ENCODE results near the gene EEA1.

EEA1 gene

GRCh38 chr12:92938638-92939037, 9.5 kb upstream of the EEA1 start:
- Histone ChIP-seq H3K9me2 (replicated peaks; ENCODE audit: insufficient read depth, low read length) (no peaks in the 10 kb centered on the region), H3K4me3 (ENCODE audit: insufficient read depth, low read length, poor library complexity, severe bottlenecking) (no peak overlapping the region), H2AFZ (ENCODE audit: low read depth, low read length, severe bottlenecking) (no peak overlapping the region), H3F3A (ENCODE audit: insufficient read depth) (no peaks in the 10 kb centered on the region), H4K20me1 (ENCODE audit: low read depth, low read length) (no peaks in the 10 kb centered on the region), H3K9ac (ENCODE audit: low read length) (no peak overlapping the region), H3K27me3 (ENCODE audit: low read length) (no peaks in the 10 kb centered on the region), H3K9me3 (ENCODE audit: insufficient read depth, low read length) (no peaks in the 10 kb centered on the region), H3K4me2 (ENCODE audit: low read depth, low read length, poor library complexity, severe bottlenecking) (no peak overlapping the region), H3K79me2 (ENCODE audit: insufficient read depth, low read length) (no peaks in the 10 kb centered on the region), H3K27ac (ENCODE audit: low read depth, low read length) (no peak overlapping the region), H3K36me3 (ENCODE audit: low read length) (no peaks in the 10 kb centered on the region)
- TF ChIP-seq CTCF (IDR thresholded peaks at IDR 0.05; ENCODE audit: insufficient read depth, low read length, poor library complexity, severe bottlenecking) (no peak), EZH2phosphoT487 (conservative IDR thresholded peaks at IDR 0.05; ENCODE audit: low read length) (no peak)

- no peaks in the 10 kb centered on the region for H3K9me3 ChIP-seq (ENCODE audit: insufficient read depth, low read length)
- no peaks in the 10 kb centered on the region for H3K79me2 ChIP-seq (ENCODE audit: insufficient read depth, low read length)
- TF ChIP-seq EZH2phosphoT487 (conservative IDR thresholded peaks at IDR 0.05; ENCODE audit: low read length) (no peak), CTCF (IDR thresholded peaks at IDR 0.05; ENCODE audit: insufficient read depth, low read length, poor library complexity, severe bottlenecking) (no peak)
Observed at GRCh38 chr12:92938018-92938417, 8.9 kb upstream of the EEA1 start.

GRCh38 chr12:92933606-92934005, 4.5 kb upstream of the EEA1 start:
- Histone ChIP-seq H3K4me3 (ENCODE audit: insufficient read depth, low read length, poor library complexity, severe bottlenecking) (no peak overlapping the region), H3K9me3 (ENCODE audit: insufficient read depth, low read length) (no peaks in the 10 kb centered on the region), H3K9me2 (replicated peaks; ENCODE audit: insufficient read depth, low read length) (no peaks in the 10 kb centered on the region), H3F3A (ENCODE audit: insufficient read depth) (peaks cover 9% of the 10 kb centered on the region; the same call in 1 of the 2 replicates), H3K79me2 (ENCODE audit: insufficient read depth, low read length) (no peaks in the 10 kb centered on the region), H3K4me2 (ENCODE audit: low read depth, low read length, poor library complexity, severe bottlenecking) (no peak overlapping the region), H4K20me1 (ENCODE audit: low read depth, low read length) (no peaks in the 10 kb centered on the region), H3K27me3 (ENCODE audit: low read length) (no peaks in the 10 kb centered on the region), H3K9ac (ENCODE audit: low read length) (no peak overlapping the region), H3K27ac (ENCODE audit: low read depth, low read length) (no peak overlapping the region), H2AFZ (ENCODE audit: low read depth, low read length, severe bottlenecking) (no peak overlapping the region), H3K36me3 (ENCODE audit: low read length) (no peaks in the 10 kb centered on the region)
- no peak for TF ChIP-seq CTCF (IDR thresholded peaks at IDR 0.05; ENCODE audit: insufficient read depth, low read length, poor library complexity, severe bottlenecking)
- TF ChIP-seq EZH2phosphoT487 (conservative IDR thresholded peaks at IDR 0.05; ENCODE audit: low read length): no peak

More at GRCh38 chr12:92938018-92938417, 8.9 kb upstream of the EEA1 start:
- Histone ChIP-seq H2AFZ (ENCODE audit: low read depth, low read length, severe bottlenecking) (peak overlapping the region; percentile 13), H3F3A (ENCODE audit: insufficient read depth) (no peaks in the 10 kb centered on the region), H3K4me2 (ENCODE audit: low read depth, low read length, poor library complexity, severe bottlenecking) (no peak overlapping the region), H4K20me1 (ENCODE audit: low read depth, low read length) (no peaks in the 10 kb centered on the region), H3K9ac (ENCODE audit: low read length) (no peak overlapping the region), H3K4me3 (ENCODE audit: insufficient read depth, low read length, poor library complexity, severe bottlenecking) (no peak overlapping the region), H3K27me3 (ENCODE audit: low read length) (no peaks in the 10 kb centered on the region), H3K9me2 (replicated peaks; ENCODE audit: insufficient read depth, low read length) (no peaks in the 10 kb centered on the region), H3K27ac (ENCODE audit: low read depth, low read length) (no peak overlapping the region), H3K36me3 (ENCODE audit: low read length) (no peaks in the 10 kb centered on the region)
